ENCODE data around the gene TNFRSF1A. TPM values are rescaled to one million over a fixed set of nuclear protein-coding genes. Genes with fewer than 3 reads are reported as not detected.
A peak's percentile ranks its signal among the peaks of the same experiment; 100 is the strongest.

Gene TNFRSF1A
- total RNA-seq, 1 experiment from 2014 or later, result 79.0 TPM

DNA sequence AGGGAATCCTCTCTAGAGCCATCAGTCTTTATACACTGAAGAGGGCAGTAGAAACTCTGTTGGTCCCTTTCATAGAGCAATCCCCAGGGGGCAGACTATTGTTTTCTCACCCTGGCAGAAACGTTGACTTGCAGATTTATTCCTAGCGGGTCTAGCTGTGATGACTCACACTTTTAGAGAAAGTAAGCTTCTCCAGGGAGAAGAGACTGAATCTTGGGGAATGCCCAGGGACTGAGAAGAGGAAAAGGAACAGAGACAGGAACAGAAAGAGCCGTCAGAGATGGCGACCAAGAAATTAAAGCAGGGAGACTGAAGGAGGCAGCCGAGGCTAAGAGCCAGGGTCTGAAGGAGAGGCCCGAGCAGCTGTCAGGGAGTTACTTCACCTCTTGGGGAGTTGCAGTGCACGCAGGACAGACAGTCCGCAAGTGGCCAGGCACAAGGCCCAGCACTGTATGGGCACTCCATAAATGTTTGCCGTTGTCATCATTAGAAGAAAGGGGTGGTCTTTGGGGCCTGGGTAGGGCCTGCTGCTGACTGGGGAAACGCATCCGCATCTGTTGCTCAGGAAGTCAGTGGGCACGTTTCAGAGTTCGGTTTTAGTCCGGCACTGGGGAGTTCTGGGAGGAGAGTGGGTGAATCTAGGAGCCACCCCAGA is 18.4 kb downstream of the TNFRSF1A start:
- Mint-ChIP-seq H3K36me3 (ENCODE audit: insufficient read depth, unreplicated experiment) (peaks cover 72% of the 10 kb centered on the region), H3K4me1 (ENCODE audit: low read depth, unreplicated experiment) (peaks cover 19% of the 10 kb centered on the region), H3K4me3 (ENCODE audit: unreplicated experiment) (no peak overlapping the region), H3K27ac (ENCODE audit: unreplicated experiment) (peak overlapping the region; percentile 88), H3K9me3 (ENCODE audit: unreplicated experiment) (no peaks in the 10 kb centered on the region), H3K27me3 (ENCODE audit: insufficient read depth, unreplicated experiment) (no peaks in the 10 kb centered on the region)
- Histone ChIP-seq H3K4me3 (ENCODE audit: low read depth, low read length) (no peak overlapping the region), H3K36me3 (ENCODE audit: control insufficient read depth, insufficient read depth, low read length) (peaks cover 4% of the 10 kb centered on the region), H3K4me1 (peaks cover 20% of the 10 kb centered on the region), H3K9me3 (no peaks in the 10 kb centered on the region), H3K27me3 (replicated peaks; ENCODE audit: control insufficient read depth, insufficient read depth, low read length) (no peaks in the 10 kb centered on the region)
- TF ChIP-seq, protein P1, sequence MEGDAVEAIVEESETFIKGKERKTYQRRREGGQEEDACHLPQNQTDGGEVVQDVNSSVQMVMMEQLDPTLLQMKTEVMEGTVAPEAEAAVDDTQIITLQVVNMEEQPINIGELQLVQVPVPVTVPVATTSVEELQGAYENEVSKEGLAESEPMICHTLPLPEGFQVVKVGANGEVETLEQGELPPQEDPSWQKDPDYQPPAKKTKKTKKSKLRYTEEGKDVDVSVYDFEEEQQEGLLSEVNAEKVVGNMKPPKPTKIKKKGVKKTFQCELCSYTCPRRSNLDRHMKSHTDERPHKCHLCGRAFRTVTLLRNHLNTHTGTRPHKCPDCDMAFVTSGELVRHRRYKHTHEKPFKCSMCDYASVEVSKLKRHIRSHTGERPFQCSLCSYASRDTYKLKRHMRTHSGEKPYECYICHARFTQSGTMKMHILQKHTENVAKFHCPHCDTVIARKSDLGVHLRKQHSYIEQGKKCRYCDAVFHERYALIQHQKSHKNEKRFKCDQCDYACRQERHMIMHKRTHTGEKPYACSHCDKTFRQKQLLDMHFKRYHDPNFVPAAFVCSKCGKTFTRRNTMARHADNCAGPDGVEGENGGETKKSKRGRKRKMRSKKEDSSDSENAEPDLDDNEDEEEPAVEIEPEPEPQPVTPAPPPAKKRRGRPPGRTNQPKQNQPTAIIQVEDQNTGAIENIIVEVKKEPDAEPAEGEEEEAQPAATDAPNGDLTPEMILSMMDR (IDR thresholded peaks at IDR 0.05; ENCODE audit: insufficient read depth in 1 of 2, low read depth in 1 of 2, low read length in 1 of 2, severe bottlenecking in 1 of 2, unreplicated experiment in 1 of 2), result peak; percentile 61 to 87
- ChIA-PET CTCF (interaction anchor here (0.8 to 1.7 kb wide), 16 partner anchors 11 to 147 kb away, joined by 3 to 17 read pairs (median 4); partner anchors contain the start of genes TNFRSF1A and VAMP1), POLR2A (interaction anchor here (0.5 to 1.6 kb wide), 7 partner anchors 11 to 211 kb away, joined by 3 to 8 read pairs (median 5); partner anchors contain the start of genes GAPDH, LTBR and VAMP1)
- intact Hi-C loops (cut with micrococcal nuclease; ENCODE audit: unreplicated experiment), result loop anchor here (1.0 kb wide), 2 partner anchors 13 to 142 kb away; no protein-coding TSS in a partner anchor
- peak; percentile 70 to 80 for DNase-seq
- no TSS peak for BruUV-seq (replicated peaks)

DNA sequence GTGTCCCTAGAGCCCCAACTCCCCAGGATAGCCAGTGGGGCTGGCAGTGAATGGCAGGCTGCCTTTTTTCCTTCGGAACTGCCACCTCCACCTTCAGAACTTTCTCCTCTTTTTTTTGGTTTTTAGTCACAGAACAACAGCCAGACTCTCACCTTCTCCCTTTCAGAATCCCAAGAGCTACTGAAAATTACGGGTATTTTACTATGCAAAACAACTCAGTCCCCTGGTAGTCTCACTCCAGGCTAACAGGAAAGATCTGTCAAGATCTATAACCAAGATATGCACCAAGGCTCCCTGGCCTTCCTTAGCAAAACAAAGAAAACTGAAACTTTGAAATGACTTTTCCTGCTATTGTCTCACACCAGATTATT is 18.9 kb downstream of the TNFRSF1A start:
- Mint-ChIP-seq H3K27me3 (ENCODE audit: insufficient read depth, unreplicated experiment) (no peaks in the 10 kb centered on the region), H3K9me3 (ENCODE audit: unreplicated experiment) (no peaks in the 10 kb centered on the region), H3K4me1 (ENCODE audit: low read depth, unreplicated experiment) (peaks cover 19% of the 10 kb centered on the region), H3K36me3 (ENCODE audit: insufficient read depth, unreplicated experiment) (peaks cover 72% of the 10 kb centered on the region), H3K27ac (ENCODE audit: unreplicated experiment) (peak overlapping the region; percentile 88), H3K4me3 (ENCODE audit: unreplicated experiment) (no peak overlapping the region)
- DNase-seq, result no peak
- Histone ChIP-seq H3K4me3 (ENCODE audit: low read depth, low read length) (no peak overlapping the region), H3K9me3 (no peaks in the 10 kb centered on the region), H3K27me3 (replicated peaks; ENCODE audit: control insufficient read depth, insufficient read depth, low read length) (no peaks in the 10 kb centered on the region), H3K36me3 (ENCODE audit: control insufficient read depth, insufficient read depth, low read length) (peaks cover 6% of the 10 kb centered on the region), H3K4me1 (peaks cover 20% of the 10 kb centered on the region)
- no TSS peak for BruUV-seq (replicated peaks)
- ChIA-PET POLR2A (interaction anchor here (0.6 to 1.6 kb wide), 7 partner anchors 10 to 1614 kb away, joined by 3 to 8 read pairs (median 4); partner anchors contain the start of genes PLEKHG6 and VAMP1), CTCF (interaction anchor here (0.6 to 1.7 kb wide), 17 partner anchors 10 to 148 kb away, joined by 3 to 17 read pairs (median 4); partner anchors contain the start of genes TNFRSF1A and VAMP1)
- TF ChIP-seq, protein P1 (IDR thresholded peaks at IDR 0.05; ENCODE audit: insufficient read depth in 1 of 2, low read depth in 1 of 2, low read length in 1 of 2, severe bottlenecking in 1 of 2, unreplicated experiment in 1 of 2), result no peak
- intact Hi-C loops (cut with micrococcal nuclease; ENCODE audit: unreplicated experiment), result loop anchor here (1.0 kb wide), 3 partner anchors 13 to 142 kb away; partner anchors contain the start of gene PLEKHG6

DNA sequence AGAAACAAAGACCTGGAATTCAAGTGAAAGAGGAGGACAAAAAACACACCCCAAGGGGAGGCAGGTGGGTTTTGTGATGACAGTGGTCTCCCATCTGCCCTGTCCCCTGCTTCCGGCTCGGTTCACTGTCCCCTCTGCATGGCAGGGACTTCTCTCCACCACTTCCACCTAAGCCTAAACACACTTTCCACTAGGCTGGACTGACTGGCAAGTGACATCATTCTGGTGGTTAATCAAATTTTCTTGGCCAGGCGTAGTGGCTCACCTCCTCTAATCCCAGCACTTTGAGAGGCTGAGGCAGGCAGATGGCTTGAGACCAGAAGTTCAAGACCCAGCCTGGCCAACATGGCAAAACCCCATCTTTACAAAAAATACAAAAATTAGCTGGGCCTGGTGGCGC is 19.5 kb downstream of the TNFRSF1A start:
- TF ChIP-seq, protein P1 (IDR thresholded peaks at IDR 0.05; ENCODE audit: insufficient read depth in 1 of 2, low read depth in 1 of 2, low read length in 1 of 2, severe bottlenecking in 1 of 2, unreplicated experiment in 1 of 2), result no peak
- CTCF ChIA-PET, result interaction anchor here (0.5 to 1.7 kb wide), 9 partner anchors 14 to 212 kb away, joined by 3 to 17 read pairs (median 5); partner anchors contain the start of genes GAPDH and VAMP1
- DNase-seq, result no peak
- H3K36me3 ChIP-seq (ENCODE audit: control insufficient read depth, insufficient read depth, low read length), result peaks cover 7% of the 10 kb centered on the region
- H3K4me1 ChIP-seq, result peaks cover 22% of the 10 kb centered on the region
- Mint-ChIP-seq H3K27ac (ENCODE audit: unreplicated experiment) (no peak overlapping the region), H3K27me3 (ENCODE audit: insufficient read depth, unreplicated experiment) (no peaks in the 10 kb centered on the region), H3K4me3 (ENCODE audit: unreplicated experiment) (no peak overlapping the region), H3K9me3 (ENCODE audit: unreplicated experiment) (no peaks in the 10 kb centered on the region), H3K36me3 (ENCODE audit: insufficient read depth, unreplicated experiment) (peaks cover 72% of the 10 kb centered on the region), H3K4me1 (ENCODE audit: low read depth, unreplicated experiment) (peaks cover 19% of the 10 kb centered on the region)
- BruUV-seq (replicated peaks), result no TSS peak
- POLR2A ChIA-PET, result interaction anchor here (0.6 to 1.6 kb wide), 4 partner anchors 12 to 1614 kb away, joined by 4 to 11 read pairs (median 5); partner anchors contain the start of genes PLEKHG6 and VAMP1
- H3K27me3 ChIP-seq (replicated peaks; ENCODE audit: control insufficient read depth, insufficient read depth, low read length), result no peaks in the 10 kb centered on the region
- H3K9me3 ChIP-seq, result no peaks in the 10 kb centered on the region
- no peak overlapping the region for H3K4me3 ChIP-seq (ENCODE audit: low read depth, low read length)
- intact Hi-C loops (cut with micrococcal nuclease; ENCODE audit: unreplicated experiment), result loop anchor here (1.0 kb wide), 1 partner anchor 12 kb away; the partner anchor contains the start of gene PLEKHG6

Data from Caco-2 (cell line).